CD4-positive, alpha-beta T cell (primary cell): ENCODE data around the gene ZDBF2. TPM values are rescaled to one million over a fixed set of nuclear protein-coding genes. Genes with fewer than 3 reads are reported as not detected.

ENCODE experiments used
- ATAC-seq: fragments of 200-7000 bp; cut with Tn5 transposase; one replicate; pipeline ENCODE4 v1.10.0; 2022; ENCODE audit warnings: mild to moderate bottlenecking; ENCODE audit not compliant: poor library complexity
- CTCF ChIA-PET: fragments of 350-600 bp; sonication (Branson Sonifier 250); formaldehyde crosslinking; loops from one replicate; lab custom pipeline; 2021; ENCODE audit warnings: antibody characterized with exemption, inconsistent platforms; lab: Charles Lee
- POLR2A ChIA-PET: fragments of 350-600 bp; sonication (Branson Sonifier 250); formaldehyde crosslinking; loops from one replicate; lab custom pipeline; 2021; ENCODE audit warnings: antibody characterized with exemption, inconsistent platforms; lab: Charles Lee
- DNase-seq, 14 experiments: peaks; one replicate each; pipeline ENCODE4 v3.0.0-alpha.2; 2013 to 2020; ENCODE audit warnings: mixed read lengths in 2 of 14
- H3K27ac ChIP-seq, 2 donors: one replicate each; pipeline versions ENCODE4 v1.5.1 to v1.7.0; 2013; ENCODE audit warnings: low read length in 2 of 2, low read depth in 1 of 2, mild to moderate bottlenecking in 1 of 2
- H3K27me3 ChIP-seq, 2 experiments: 1 replicate in 1 of 2; 2 replicates in 1 of 2; pipeline versions ENCODE4 v1.6.1 to v1.7.0; 2013; ENCODE audit warnings: low read length in 2 of 2, control low read depth in 1 of 2, mild to moderate bottlenecking in 1 of 2, moderate library complexity in 1 of 2; ENCODE audit not compliant: insufficient read depth in 2 of 2, control insufficient read depth in 1 of 2
- H3K36me3 ChIP-seq: one replicate; pipeline ENCODE4 v1.6.1; 2013; ENCODE audit warnings: low read length, control low read depth; ENCODE audit not compliant: insufficient read depth
- H3K4me1 ChIP-seq: one replicate; pipeline ENCODE4 v1.6.1; 2013; ENCODE audit warnings: low read length, control low read depth; ENCODE audit not compliant: insufficient read depth
- H3K4me3 ChIP-seq: one replicate; pipeline ENCODE4 v1.5.1; 2013; ENCODE audit warnings: mild to moderate bottlenecking, low read length, moderate library complexity
- H3K9me3 ChIP-seq, 2 experiments: 1 replicate in 1 of 2; 2 replicates in 1 of 2; pipeline versions ENCODE4 v1.6.1 to v1.7.0; 2013; ENCODE audit warnings: low read length in 2 of 2, mild to moderate bottlenecking in 2 of 2, control low read depth in 1 of 2, moderate library complexity in 1 of 2; ENCODE audit not compliant: control insufficient read depth in 1 of 2, insufficient read depth in 1 of 2
- H3K27ac Mint-ChIP-seq: one replicate; pipeline ENCODE4 v1.8.0; 2020; ENCODE audit warnings: mixed read lengths
- H3K27me3 Mint-ChIP-seq: one replicate; pipeline ENCODE4 v1.8.0; 2021; ENCODE audit warnings: mixed read lengths
- H3K36me3 Mint-ChIP-seq: one replicate; pipeline ENCODE4 v1.8.0; 2021; ENCODE audit warnings: low read depth, mixed read lengths
- H3K4me1 Mint-ChIP-seq: one replicate; pipeline ENCODE4 v1.8.0; 2021; ENCODE audit warnings: low read depth, mixed read lengths
- H3K4me3 Mint-ChIP-seq: one replicate; pipeline ENCODE4 v1.8.0; 2020; ENCODE audit warnings: mild to moderate bottlenecking, mixed read lengths
- H3K9me3 Mint-ChIP-seq: one replicate; pipeline ENCODE4 v1.8.0; 2020; ENCODE audit warnings: mixed read lengths
- CTCF ChIP-seq: fragments of 200-600 bp; IDR thresholded peaks from one replicate; pipeline ENCODE4 v1.8.0; 2022; ENCODE audit warnings: antibody characterized with exemption, mild to moderate bottlenecking
- intact Hi-C, 2 experiments: fragments of 100-400 bp; cut with DNase I in 1 of 2; cut with micrococcal nuclease in 1 of 2; formaldehyde crosslinking; loops; one replicate each; pipeline versions ENCODE4 v1.15.1 to v1.9.0; 2023 to 2025; cut with DNase I, micrococcal nuclease
- total RNA-seq, 174 experiments: library from RNA in 2 of 174; stranded (reverse) in 2 of 174; gene quantifications; one replicate each; pipeline ENCODE4 v1.2.3 and lab custom pipeline; 2021 to 2026

Gene ZDBF2
- total RNA-seq, 2 experiments from 2014 or later: 28.7 to 29.7 TPM

DNA sequence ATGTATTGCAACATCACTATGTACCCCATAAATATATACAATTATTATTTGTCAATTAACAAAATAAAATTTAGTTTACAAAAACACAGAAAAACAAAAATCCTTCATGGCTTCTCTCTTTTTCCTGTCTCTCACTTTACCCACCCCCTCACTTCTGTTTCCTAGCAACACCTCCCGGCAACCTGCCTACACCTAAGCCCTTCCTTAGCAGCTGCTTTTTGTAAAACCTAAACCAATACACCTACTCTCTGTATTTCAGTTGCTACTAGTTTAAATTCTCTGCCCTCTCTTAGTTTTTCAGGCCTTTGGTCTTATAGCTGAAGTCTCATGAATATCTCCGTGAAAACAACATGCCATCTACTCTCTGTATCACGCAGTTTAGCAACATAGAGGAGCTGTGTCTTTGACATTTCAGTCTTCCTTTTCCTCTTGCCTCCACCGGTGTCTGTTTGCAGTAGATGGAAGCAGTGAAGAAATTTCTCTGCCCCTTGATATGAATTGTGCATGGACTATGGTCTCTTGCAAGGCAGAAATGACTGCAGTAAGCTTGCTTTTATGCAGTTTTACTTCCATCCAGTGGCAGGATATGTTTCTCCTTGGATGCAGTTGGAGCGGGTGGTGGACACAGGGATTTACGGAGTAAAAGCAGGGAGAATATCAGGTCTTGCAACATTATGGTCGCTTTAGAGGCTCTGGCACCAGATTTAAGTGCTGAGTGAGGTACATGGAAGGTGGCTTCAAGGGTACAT, 42.0 kb upstream of the ZDBF2 start:
- no peak overlapping the region for H3K27ac Mint-ChIP-seq
- ATAC-seq: no peak
- no peak for DNase-seq
- H3K27me3 Mint-ChIP-seq: peaks cover 4% of the 10 kb centered on the region
- no peak overlapping the region for H3K4me3 ChIP-seq
- no peaks in the 10 kb centered on the region for H3K36me3 Mint-ChIP-seq
- POLR2A ChIA-PET: no interaction called here
- H3K4me1 Mint-ChIP-seq: peaks cover 8% of the 10 kb centered on the region
- H3K4me1 ChIP-seq: no peaks in the 10 kb centered on the region
- no peaks in the 10 kb centered on the region for H3K36me3 ChIP-seq
- no peaks in the 10 kb centered on the region for H3K9me3 ChIP-seq
- no peak for TF ChIP-seq CTCF
- no peaks in the 10 kb centered on the region for H3K9me3 Mint-ChIP-seq
- peaks cover 0 to 3% of the 10 kb centered on the region in 2 experiments for H3K27me3 ChIP-seq
- CTCF ChIA-PET: no interaction called here
- H3K4me3 Mint-ChIP-seq: no peak overlapping the region
- intact Hi-C loops: no loop called here
- H3K27ac ChIP-seq: no peak overlapping the region

- H3K4me3 Mint-ChIP-seq: no peak overlapping the region
- no peak for DNase-seq
- ATAC-seq: no peak
- peaks cover 0 to 3% of the 10 kb centered on the region in 2 experiments for H3K27me3 ChIP-seq
- H3K4me3 ChIP-seq: no peak overlapping the region
- H3K9me3 Mint-ChIP-seq: no peaks in the 10 kb centered on the region
- H3K4me1 Mint-ChIP-seq: no peaks in the 10 kb centered on the region
- no peaks in the 10 kb centered on the region for H3K36me3 ChIP-seq
- intact Hi-C loops: no loop called here
- H3K27ac Mint-ChIP-seq: no peak overlapping the region
- no peak for TF ChIP-seq CTCF
- H3K27me3 Mint-ChIP-seq: peaks cover 10% of the 10 kb centered on the region
- no peaks in the 10 kb centered on the region for H3K4me1 ChIP-seq
- H3K9me3 ChIP-seq: no peaks in the 10 kb centered on the region
- H3K27ac ChIP-seq: no peak overlapping the region
- H3K36me3 Mint-ChIP-seq: no peaks in the 10 kb centered on the region
- ChIA-PET POLR2A (no interaction called here), CTCF (no interaction called here)
These were observed 35.3 kb upstream of the ZDBF2 start for GRCh38 chr2:206239157-206239556.

GRCh38 chr2:206240327-206240726, 34.1 kb upstream of the ZDBF2 start:
- CTCF ChIA-PET: no interaction called here
- POLR2A ChIA-PET: no interaction called here
- Mint-ChIP-seq H3K27ac (no peak overlapping the region), H3K27me3 (peaks cover 10% of the 10 kb centered on the region), H3K36me3 (no peaks in the 10 kb centered on the region), H3K9me3 (no peaks in the 10 kb centered on the region), H3K4me3 (no peak overlapping the region), H3K4me1 (no peaks in the 10 kb centered on the region)
- H3K4me3 ChIP-seq: no peak overlapping the region
- no peaks in the 10 kb centered on the region for H3K36me3 ChIP-seq
- intact Hi-C loops: no loop called here
- H3K27ac ChIP-seq: no peak overlapping the region
- no peak for TF ChIP-seq CTCF
- H3K27me3 ChIP-seq: peaks cover 0 to 3% of the 10 kb centered on the region in 2 experiments
- H3K9me3 ChIP-seq: no peaks in the 10 kb centered on the region
- DNase-seq: no peak
- ATAC-seq: no peak
- no peaks in the 10 kb centered on the region for H3K4me1 ChIP-seq
